B cell (primary cell): ENCODE results near the gene NKD2. TPM values are rescaled to one million over a fixed set of nuclear protein-coding genes. Genes with fewer than 3 reads are reported as not detected.
A peak's percentile ranks its signal among the peaks of the same experiment; 100 is the strongest.

ENCODE experiments used
- ATAC-seq: fragments of 200-7000 bp; cut with Tn5 transposase; one replicate; pipeline ENCODE4 v1.10.0; 2021; ENCODE audit warnings: low read depth, mild to moderate bottlenecking, moderate number of reproducible peaks, moderate library complexity
- CTCF ChIA-PET: fragments of 350-600 bp; sonication (Branson Sonifier 250); formaldehyde crosslinking; loops from one replicate; lab custom pipeline; 2021; ENCODE audit warnings: antibody characterized with exemption, inconsistent platforms; lab: Charles Lee
- POLR2A ChIA-PET: fragments of 350-600 bp; sonication (Branson Sonifier 250); formaldehyde crosslinking; loops from one replicate; lab custom pipeline; 2021; ENCODE audit warnings: antibody characterized with exemption; lab: Charles Lee
- DNase-seq: peaks from one replicate; pipeline ENCODE4 v3.0.0; 2013
- H2AFZ ChIP-seq: 2 replicates; pipeline ENCODE4 v1.6.1; 2012; ENCODE audit warnings: mild to moderate bottlenecking, low read depth, low read length; ENCODE audit not compliant: insufficient read depth, poor library complexity, severe bottlenecking
- H3K27ac ChIP-seq, 2 donors: 1 replicate in 1 of 2; 2 replicates in 1 of 2; pipeline ENCODE4 v1.5.1; 2012 to 2013; ENCODE audit warnings: low read length in 2 of 2, mild to moderate bottlenecking in 2 of 2, moderate library complexity in 1 of 2
- H3K27me3 ChIP-seq, 4 experiments: fragments of 200-600 bp in 1 of 4; sonication (generic) in 1 of 4; replicated peaks in 1 of 4; 1 replicate in 2 of 4; 2 replicates in 2 of 4; pipeline versions ENCODE4 v1.6.1 to v1.7.0; 2013 to 2016; ENCODE audit warnings: low read length in 3 of 4, mild to moderate bottlenecking in 2 of 4, mixed read lengths in 1 of 4, moderate library complexity in 1 of 4; ENCODE audit not compliant: insufficient read depth in 4 of 4, control insufficient read depth in 3 of 4; ENCODE audit errors: control extremely low read depth in 1 of 4
- H3K36me3 ChIP-seq, 2 experiments: replicated peaks in 1 of 2; 1 replicate in 1 of 2; 2 replicates in 1 of 2; pipeline versions ENCODE4 v1.6.1 to v1.7.1; 2013; ENCODE audit warnings: low read length in 1 of 2; ENCODE audit not compliant: insufficient read depth in 2 of 2, control insufficient read depth in 1 of 2; ENCODE audit errors: control extremely low read depth in 1 of 2, extremely low read depth in 1 of 2
- H3K4me1 ChIP-seq, 2 donors: fragments of 200-600 bp in 1 of 2; sonication (generic) in 1 of 2; 1 replicate in 1 of 2; 2 replicates in 1 of 2; pipeline versions ENCODE4 v1.5.1 to v1.6.1; 2013 to 2017; ENCODE audit warnings: low read length in 2 of 2; ENCODE audit not compliant: control insufficient read depth in 2 of 2, insufficient read depth in 2 of 2
- H3K4me2 ChIP-seq: replicated peaks from 2 replicates; pipeline ENCODE3; 2012; ENCODE audit warnings: mild to moderate bottlenecking, low read depth, low read length; ENCODE audit not compliant: poor library complexity, severe bottlenecking
- H3K4me3 ChIP-seq, 5 experiments: fragments of 200-600 bp in 1 of 5; sonication (generic) in 1 of 5; 1 replicate in 3 of 5; 2 replicates in 2 of 5; pipeline versions ENCODE4 v1.5.1 to v1.7.0; 2011 to 2016; ENCODE audit warnings: low read length in 4 of 5, mild to moderate bottlenecking in 4 of 5, low read depth in 2 of 5, control low read depth in 1 of 5, moderate library complexity in 1 of 5; ENCODE audit not compliant: insufficient read depth in 1 of 5; ENCODE audit errors: control extremely low read depth in 1 of 5, extremely low read depth in 1 of 5
- H3K79me2 ChIP-seq: fragments of 200-600 bp; sonication (generic); one replicate; pipeline ENCODE4 v1.6.0; 2016; ENCODE audit warnings: low read length; ENCODE audit not compliant: control insufficient read depth, insufficient read depth
- H3K9ac ChIP-seq: fragments of 200-600 bp; sonication (generic); 2 replicates; pipeline ENCODE4 v1.6.1; 2017; ENCODE audit warnings: mild to moderate bottlenecking, low read length, moderate library complexity
- H3K9me3 ChIP-seq, 3 donors: one replicate each; pipeline versions ENCODE4 v1.6.1 to v1.7.1; 2013; ENCODE audit warnings: low read length in 2 of 3; ENCODE audit not compliant: control insufficient read depth in 2 of 3, insufficient read depth in 1 of 3; ENCODE audit errors: control extremely low read depth in 1 of 3
- H4K20me1 ChIP-seq: 2 replicates; pipeline ENCODE4 v1.6.0; 2012; ENCODE audit warnings: mild to moderate bottlenecking, low read length; ENCODE audit not compliant: insufficient read depth, control insufficient read depth, poor library complexity, severe bottlenecking
- H3K27ac Mint-ChIP-seq: one replicate; pipeline ENCODE4 v1.8.0; 2021; ENCODE audit warnings: mixed read lengths
- H3K27me3 Mint-ChIP-seq: one replicate; pipeline ENCODE4 v1.8.0; 2021; ENCODE audit warnings: mixed read lengths
- H3K4me1 Mint-ChIP-seq: one replicate; pipeline ENCODE4 v1.8.0; 2021; ENCODE audit warnings: mixed read lengths
- H3K4me3 Mint-ChIP-seq: one replicate; pipeline ENCODE4 v1.8.0; 2021; ENCODE audit warnings: mixed read lengths
- H3K9me3 Mint-ChIP-seq: one replicate; pipeline ENCODE4 v1.8.0; 2022; ENCODE audit warnings: mixed read lengths; ENCODE audit not compliant: insufficient read depth
- CTCF ChIP-seq: fragments of 200-600 bp; IDR thresholded peaks from one replicate; pipeline ENCODE4 v1.8.0; 2022; ENCODE audit warnings: antibody characterized with exemption, mild to moderate bottlenecking
- EZH2 ChIP-seq: IDR thresholded peaks from 2 replicates; pipeline ENCODE4 v1.6.1; 2012; ENCODE audit warnings: borderline replicate concordance, low read depth, mild to moderate bottlenecking, moderate library complexity, low read length; ENCODE audit not compliant: insufficient read depth, poor library complexity, severe bottlenecking
- WGBS: methylation state at CpG from one replicate; pipeline ENCODE4 v1.1.5; 2013; ENCODE audit warnings: missing lambda C conversion rate; ENCODE audit not compliant: insufficient coverage; 5-methylcytosine and 5-hydroxymethylcytosine counted together
- intact Hi-C: fragments of 100-400 bp; cut with micrococcal nuclease; formaldehyde crosslinking; loops from one replicate; pipeline ENCODE4 v1.10.0; 2022
- polyA plus RNA-seq: library from polyadenylated mRNA; depleted of rRNA; stranded (reverse); fragments of >200 nt; gene quantifications from 2 replicates; pipeline ENCODE4 v1.2.3, GENCODE V29; 2012
- total RNA-seq, 2 donors: library from RNA; stranded (reverse); fragments of 120-200 nt in 1 of 2; gene quantifications; 1 replicate in 1 of 2; 2 replicates in 1 of 2; pipeline versions ENCODE4 v1.2.3 to v1.2.4, GENCODE V29; 2013 to 2022

NKD2 gene
- total and polyA plus RNA-seq, 2 donors (not counting 1 experiment from before 2014, with no cell fraction given) = 0.12 to 0.34 TPM

GRCh38 chr5:1007221-1007680 lies 1.4 kb upstream of the NKD2 start:
- Histone ChIP-seq H3K9me3 (peaks cover 0 to 6% (median 0%) of the 10 kb centered on the region in 3 donors), H3K9ac (no peak overlapping the region), H3K79me2 (no peaks in the 10 kb centered on the region), H3K27me3 (peaks cover 0 to 70% (median 21%) of the 10 kb centered on the region in 4 experiments), H3K27ac (no peak overlapping the region), H4K20me1 (no peaks in the 10 kb centered on the region), H2AFZ (no peak overlapping the region), H3K4me1 (peaks cover 24 to 31% of the 10 kb centered on the region in 2 donors), H3K36me3 (no peaks in the 10 kb centered on the region), H3K4me2 (no peak overlapping the region), H3K4me3 (no peak overlapping the region)
- intact Hi-C loops = no loop called here
- DNase-seq = no peak
- H3K27ac Mint-ChIP-seq = no peak overlapping the region
- CTCF ChIA-PET = interaction anchor here (1.2 kb wide), 1 partner anchor 134 kb away, joined by 3 read pairs; no protein-coding TSS in a partner anchor
- H3K9me3 Mint-ChIP-seq = no peaks in the 10 kb centered on the region
- no peak for ATAC-seq
- 78% methylated on average over 17 of the region's 17 CpGs for WGBS
- no peak for TF ChIP-seq CTCF
- no peak for TF ChIP-seq EZH2
- H3K4me3 Mint-ChIP-seq = peak overlapping the region; percentile 73
- peaks cover 64% of the 10 kb centered on the region for H3K27me3 Mint-ChIP-seq
- POLR2A ChIA-PET = interaction anchor here (0.7 kb wide), 1 partner anchor 151 kb away, joined by 4 read pairs; no protein-coding TSS in a partner anchor
- H3K4me1 Mint-ChIP-seq = peaks cover 27% of the 10 kb centered on the region

GRCh38 chr5:1007681-1008450 lies 736 bp upstream of the NKD2 start:
- Mint-ChIP-seq H3K9me3 (no peaks in the 10 kb centered on the region), H3K4me1 (peaks cover 27% of the 10 kb centered on the region), H3K27ac (peak overlapping the region; percentile 34), H3K4me3 (peak overlapping the region; percentile 72), H3K27me3 (peaks cover 63% of the 10 kb centered on the region)
- ATAC-seq (no peak), DNase-seq (no peak)
- no peaks in the 10 kb centered on the region for H3K79me2 ChIP-seq
- H3K9ac ChIP-seq = no peak overlapping the region
- no peak overlapping the region for H3K27ac ChIP-seq
- intact Hi-C loops = no loop called here
- TF ChIP-seq EZH2 (no peak), CTCF (no peak)
- H3K27me3 ChIP-seq = peaks cover 0 to 70% (median 21%) of the 10 kb centered on the region in 4 experiments
- no peak overlapping the region for H3K4me3 ChIP-seq
- H3K4me1 ChIP-seq = peaks cover 24 to 31% of the 10 kb centered on the region in 2 donors
- ChIA-PET POLR2A (interaction anchor here (0.7 kb wide), 1 partner anchor 151 kb away, joined by 4 read pairs; no protein-coding TSS in a partner anchor), CTCF (interaction anchor here (1.2 kb wide), 1 partner anchor 134 kb away, joined by 3 read pairs; no protein-coding TSS in a partner anchor)
- no peaks in the 10 kb centered on the region for H4K20me1 ChIP-seq
- peaks cover 0 to 6% (median 0%) of the 10 kb centered on the region in 3 donors for H3K9me3 ChIP-seq
- H3K36me3 ChIP-seq = no peaks in the 10 kb centered on the region
- no peak overlapping the region for H2AFZ ChIP-seq
- H3K4me2 ChIP-seq = peak overlapping the region; percentile 74
- whole genome bisulfite sequencing = 70% methylated on average over 23 of the region's 23 CpGs
